ENCODE results near the gene NUP85.

GRCh38 chr17:75231071-75231470 is 25.6 kb downstream of the NUP85 start:
- TF ChIP-seq, protein P1, sequence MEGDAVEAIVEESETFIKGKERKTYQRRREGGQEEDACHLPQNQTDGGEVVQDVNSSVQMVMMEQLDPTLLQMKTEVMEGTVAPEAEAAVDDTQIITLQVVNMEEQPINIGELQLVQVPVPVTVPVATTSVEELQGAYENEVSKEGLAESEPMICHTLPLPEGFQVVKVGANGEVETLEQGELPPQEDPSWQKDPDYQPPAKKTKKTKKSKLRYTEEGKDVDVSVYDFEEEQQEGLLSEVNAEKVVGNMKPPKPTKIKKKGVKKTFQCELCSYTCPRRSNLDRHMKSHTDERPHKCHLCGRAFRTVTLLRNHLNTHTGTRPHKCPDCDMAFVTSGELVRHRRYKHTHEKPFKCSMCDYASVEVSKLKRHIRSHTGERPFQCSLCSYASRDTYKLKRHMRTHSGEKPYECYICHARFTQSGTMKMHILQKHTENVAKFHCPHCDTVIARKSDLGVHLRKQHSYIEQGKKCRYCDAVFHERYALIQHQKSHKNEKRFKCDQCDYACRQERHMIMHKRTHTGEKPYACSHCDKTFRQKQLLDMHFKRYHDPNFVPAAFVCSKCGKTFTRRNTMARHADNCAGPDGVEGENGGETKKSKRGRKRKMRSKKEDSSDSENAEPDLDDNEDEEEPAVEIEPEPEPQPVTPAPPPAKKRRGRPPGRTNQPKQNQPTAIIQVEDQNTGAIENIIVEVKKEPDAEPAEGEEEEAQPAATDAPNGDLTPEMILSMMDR (IDR thresholded peaks at IDR 0.05) = no peak
- no peak for TF ChIP-seq POLR2A (IDR thresholded peaks at IDR 0.05)
